PFSK-1 (cell line): ENCODE data around the gene GNS.

Experiments used
- POLR2AphosphoS5 ChIP-seq: IDR thresholded peaks from 2 replicates; pipeline ENCODE4 v1.6.1; 2012; ENCODE audit warnings: low read depth, mild to moderate bottlenecking, control low read depth, low read length, moderate library complexity
- SIN3A ChIP-seq: IDR thresholded peaks from 2 replicates; pipeline ENCODE4 v1.6.1; 2012; ENCODE audit warnings: mild to moderate bottlenecking, low read length, moderate library complexity, borderline replicate concordance; ENCODE audit not compliant: insufficient read depth
- TAF1 ChIP-seq: IDR thresholded peaks from 2 replicates; pipeline ENCODE4 v1.6.1; 2012; ENCODE audit warnings: low read length, control low read depth, borderline replicate concordance; ENCODE audit not compliant: insufficient read depth
- TF ChIP-seq, protein P1 (sequence below), 2 experiments: IDR thresholded peaks; 2 replicates each; pipeline versions ENCODE4 v1.6.1 to v1.8.0; 2011 to 2012; ENCODE audit warnings: low read depth in 2 of 2, low read length in 2 of 2, control low read depth in 1 of 2, inconsistent platforms in 1 of 2, mild to moderate bottlenecking in 1 of 2, moderate library complexity in 1 of 2; ENCODE audit not compliant: insufficient read depth in 1 of 2

DNA sequence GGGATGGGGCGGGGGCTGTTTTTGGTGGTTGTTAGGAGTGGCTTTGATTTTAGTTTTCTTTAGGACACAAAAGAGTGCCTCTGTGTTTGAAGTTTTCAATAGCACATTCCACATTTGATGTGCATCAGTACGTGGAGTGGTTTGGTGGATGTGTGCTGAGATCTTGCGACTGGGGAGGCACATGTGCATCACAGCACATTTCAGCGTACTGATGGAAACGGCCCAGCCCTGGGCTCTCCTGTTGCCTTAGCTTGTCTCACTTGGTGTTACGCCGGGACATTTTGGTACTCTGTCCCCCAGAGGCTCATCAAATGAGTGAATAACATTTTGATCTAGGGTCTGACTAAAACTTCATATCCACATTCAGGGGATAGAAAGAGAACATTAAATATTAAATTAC, 70.5 kb downstream of the GNS start:
- TF ChIP-seq TAF1 (no peak), POLR2AphosphoS5 (no peak), SIN3A (no peak)
- TF ChIP-seq, protein P1, sequence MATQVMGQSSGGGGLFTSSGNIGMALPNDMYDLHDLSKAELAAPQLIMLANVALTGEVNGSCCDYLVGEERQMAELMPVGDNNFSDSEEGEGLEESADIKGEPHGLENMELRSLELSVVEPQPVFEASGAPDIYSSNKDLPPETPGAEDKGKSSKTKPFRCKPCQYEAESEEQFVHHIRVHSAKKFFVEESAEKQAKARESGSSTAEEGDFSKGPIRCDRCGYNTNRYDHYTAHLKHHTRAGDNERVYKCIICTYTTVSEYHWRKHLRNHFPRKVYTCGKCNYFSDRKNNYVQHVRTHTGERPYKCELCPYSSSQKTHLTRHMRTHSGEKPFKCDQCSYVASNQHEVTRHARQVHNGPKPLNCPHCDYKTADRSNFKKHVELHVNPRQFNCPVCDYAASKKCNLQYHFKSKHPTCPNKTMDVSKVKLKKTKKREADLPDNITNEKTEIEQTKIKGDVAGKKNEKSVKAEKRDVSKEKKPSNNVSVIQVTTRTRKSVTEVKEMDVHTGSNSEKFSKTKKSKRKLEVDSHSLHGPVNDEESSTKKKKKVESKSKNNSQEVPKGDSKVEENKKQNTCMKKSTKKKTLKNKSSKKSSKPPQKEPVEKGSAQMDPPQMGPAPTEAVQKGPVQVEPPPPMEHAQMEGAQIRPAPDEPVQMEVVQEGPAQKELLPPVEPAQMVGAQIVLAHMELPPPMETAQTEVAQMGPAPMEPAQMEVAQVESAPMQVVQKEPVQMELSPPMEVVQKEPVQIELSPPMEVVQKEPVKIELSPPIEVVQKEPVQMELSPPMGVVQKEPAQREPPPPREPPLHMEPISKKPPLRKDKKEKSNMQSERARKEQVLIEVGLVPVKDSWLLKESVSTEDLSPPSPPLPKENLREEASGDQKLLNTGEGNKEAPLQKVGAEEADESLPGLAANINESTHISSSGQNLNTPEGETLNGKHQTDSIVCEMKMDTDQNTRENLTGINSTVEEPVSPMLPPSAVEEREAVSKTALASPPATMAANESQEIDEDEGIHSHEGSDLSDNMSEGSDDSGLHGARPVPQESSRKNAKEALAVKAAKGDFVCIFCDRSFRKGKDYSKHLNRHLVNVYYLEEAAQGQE (IDR thresholded peaks at IDR 0.05; ENCODE audit: insufficient read depth in 1 of 2, low read depth in 2 of 2, low read length in 2 of 2), result no peak
